RWPE2 (cell line): Measurements from ENCODE around the gene NAGS.

Experiments used
- ATAC-seq: fragments of 200-7000 bp; cut with Tn5 transposase; 3 replicates; pipeline ENCODE4 v1.9.1; 2021; ENCODE audit warnings: low read depth
- DNase-seq: peaks from one replicate; pipeline ENCODE4 v3.0.0-alpha.2; 2020; ENCODE audit warnings: low spot score
- H3K27ac ChIP-seq: fragments of 450-650 bp; 2 replicates; pipeline ENCODE4 v1.5.1; 2017; ENCODE audit warnings: mild to moderate bottlenecking; ENCODE audit not compliant: poor library complexity, severe bottlenecking
- H3K27me3 ChIP-seq: fragments of 250-450 bp; sonication (Bioruptor Pico); 2 replicates; pipeline ENCODE4 v1.5.1; 2021; ENCODE audit warnings: mild to moderate bottlenecking, moderate library complexity; ENCODE audit not compliant: insufficient read depth, poor library complexity, severe bottlenecking
- H3K36me3 ChIP-seq: fragments of 250-450 bp; sonication (Bioruptor Pico); 2 replicates; pipeline ENCODE4 v1.5.1; 2020; ENCODE audit warnings: low read depth, mild to moderate bottlenecking, moderate library complexity
- H3K4me1 ChIP-seq: fragments of 250-450 bp; sonication (Bioruptor Pico); 2 replicates; pipeline ENCODE4 v1.5.1; 2021; ENCODE audit warnings: mild to moderate bottlenecking, moderate library complexity; ENCODE audit not compliant: insufficient read depth, poor library complexity, severe bottlenecking
- H3K4me3 ChIP-seq: fragments of 250-450 bp; sonication (Bioruptor Pico); 2 replicates; pipeline ENCODE4 v1.5.1; 2021; ENCODE audit warnings: mild to moderate bottlenecking, moderate library complexity; ENCODE audit not compliant: severe bottlenecking
- H3K9me3 ChIP-seq: fragments of 250-450 bp; sonication (Bioruptor Pico); 2 replicates; pipeline ENCODE4 v1.5.1; 2021; ENCODE audit warnings: mild to moderate bottlenecking, moderate library complexity; ENCODE audit not compliant: severe bottlenecking
- TF ChIP-seq, protein P1 (sequence below): fragments of 450-650 bp; IDR thresholded peaks from one replicate; pipeline ENCODE4 v1.5.1; 2017; ENCODE audit warnings: mild to moderate bottlenecking, moderate library complexity; ENCODE audit not compliant: poor library complexity, severe bottlenecking

NAGS gene

DNA sequence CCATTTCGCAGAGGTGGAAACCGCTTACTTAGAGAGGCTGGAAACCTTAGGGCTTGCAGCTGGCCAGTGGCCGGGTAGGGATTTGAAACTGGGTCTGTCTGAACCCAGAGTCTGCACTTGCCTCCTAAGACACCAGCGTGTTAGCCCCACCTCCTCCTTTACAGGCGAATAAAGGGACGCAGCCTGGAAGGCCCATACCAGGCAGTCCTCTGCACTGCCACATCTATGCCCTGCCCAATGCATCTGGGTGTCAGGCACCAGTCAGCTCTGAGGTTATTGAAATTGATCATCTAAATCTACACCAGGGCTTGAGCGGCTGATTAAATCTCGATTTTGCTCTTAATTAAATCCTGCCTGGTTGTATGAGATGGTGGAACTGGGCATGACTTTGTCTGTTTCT, 19.9 kb upstream of the NAGS start:
- H3K27me3 ChIP-seq, result peaks cover 34% of the 10 kb centered on the region
- ATAC-seq (no peak), DNase-seq (no peak)
- H3K9me3 ChIP-seq, result no peaks in the 10 kb centered on the region
- no peaks in the 10 kb centered on the region for H3K4me1 ChIP-seq
- H3K4me3 ChIP-seq, result no peak overlapping the region
- TF ChIP-seq, protein P1, sequence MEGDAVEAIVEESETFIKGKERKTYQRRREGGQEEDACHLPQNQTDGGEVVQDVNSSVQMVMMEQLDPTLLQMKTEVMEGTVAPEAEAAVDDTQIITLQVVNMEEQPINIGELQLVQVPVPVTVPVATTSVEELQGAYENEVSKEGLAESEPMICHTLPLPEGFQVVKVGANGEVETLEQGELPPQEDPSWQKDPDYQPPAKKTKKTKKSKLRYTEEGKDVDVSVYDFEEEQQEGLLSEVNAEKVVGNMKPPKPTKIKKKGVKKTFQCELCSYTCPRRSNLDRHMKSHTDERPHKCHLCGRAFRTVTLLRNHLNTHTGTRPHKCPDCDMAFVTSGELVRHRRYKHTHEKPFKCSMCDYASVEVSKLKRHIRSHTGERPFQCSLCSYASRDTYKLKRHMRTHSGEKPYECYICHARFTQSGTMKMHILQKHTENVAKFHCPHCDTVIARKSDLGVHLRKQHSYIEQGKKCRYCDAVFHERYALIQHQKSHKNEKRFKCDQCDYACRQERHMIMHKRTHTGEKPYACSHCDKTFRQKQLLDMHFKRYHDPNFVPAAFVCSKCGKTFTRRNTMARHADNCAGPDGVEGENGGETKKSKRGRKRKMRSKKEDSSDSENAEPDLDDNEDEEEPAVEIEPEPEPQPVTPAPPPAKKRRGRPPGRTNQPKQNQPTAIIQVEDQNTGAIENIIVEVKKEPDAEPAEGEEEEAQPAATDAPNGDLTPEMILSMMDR, result no peak
- H3K36me3 ChIP-seq, result no peaks in the 10 kb centered on the region
- H3K27ac ChIP-seq, result no peak overlapping the region

DNA sequence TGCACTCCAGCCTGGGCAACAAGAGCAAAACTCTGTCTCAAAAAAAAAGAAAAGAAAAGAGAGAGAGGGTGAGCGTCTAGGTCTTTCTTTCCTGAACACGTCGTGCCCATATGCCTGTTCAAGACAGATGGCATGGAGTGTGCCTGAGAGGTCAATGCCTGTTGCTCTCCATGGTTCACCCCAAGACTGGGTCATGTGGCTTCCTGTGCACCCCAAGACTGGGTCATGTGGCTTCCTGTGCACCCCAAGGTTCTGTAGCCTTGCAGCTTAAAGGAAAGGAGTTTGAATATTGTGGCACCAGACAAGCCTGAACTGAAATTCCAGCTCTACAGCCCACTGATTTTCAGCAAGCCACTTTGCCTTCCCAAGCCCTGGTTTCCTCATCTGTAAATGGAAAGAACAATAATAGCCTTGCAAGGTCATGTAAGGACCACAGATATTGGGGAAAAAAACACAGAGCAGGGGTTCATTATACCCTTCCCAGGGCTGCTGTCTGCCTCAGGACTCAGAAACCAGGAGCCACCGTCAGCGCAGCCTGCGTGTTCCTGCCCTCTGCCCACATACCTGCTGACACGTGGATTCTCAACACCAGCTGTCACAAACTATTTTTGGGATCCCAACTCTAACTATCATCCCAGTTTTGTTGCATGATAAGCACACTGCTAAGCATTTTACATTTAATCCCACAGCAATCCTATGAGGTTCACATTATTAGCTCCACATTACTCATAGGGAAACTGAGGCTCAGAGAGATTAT, 18.0 kb upstream of the NAGS start:
- TF ChIP-seq, protein P1, result no peak
- H3K27ac ChIP-seq, result no peak overlapping the region
- ATAC-seq (no peak), DNase-seq (no peak)
- H3K36me3 ChIP-seq, result no peaks in the 10 kb centered on the region
- no peak overlapping the region for H3K4me3 ChIP-seq
- no peaks in the 10 kb centered on the region for H3K9me3 ChIP-seq
- no peaks in the 10 kb centered on the region for H3K4me1 ChIP-seq
- peaks cover 34% of the 10 kb centered on the region for H3K27me3 ChIP-seq

DNA sequence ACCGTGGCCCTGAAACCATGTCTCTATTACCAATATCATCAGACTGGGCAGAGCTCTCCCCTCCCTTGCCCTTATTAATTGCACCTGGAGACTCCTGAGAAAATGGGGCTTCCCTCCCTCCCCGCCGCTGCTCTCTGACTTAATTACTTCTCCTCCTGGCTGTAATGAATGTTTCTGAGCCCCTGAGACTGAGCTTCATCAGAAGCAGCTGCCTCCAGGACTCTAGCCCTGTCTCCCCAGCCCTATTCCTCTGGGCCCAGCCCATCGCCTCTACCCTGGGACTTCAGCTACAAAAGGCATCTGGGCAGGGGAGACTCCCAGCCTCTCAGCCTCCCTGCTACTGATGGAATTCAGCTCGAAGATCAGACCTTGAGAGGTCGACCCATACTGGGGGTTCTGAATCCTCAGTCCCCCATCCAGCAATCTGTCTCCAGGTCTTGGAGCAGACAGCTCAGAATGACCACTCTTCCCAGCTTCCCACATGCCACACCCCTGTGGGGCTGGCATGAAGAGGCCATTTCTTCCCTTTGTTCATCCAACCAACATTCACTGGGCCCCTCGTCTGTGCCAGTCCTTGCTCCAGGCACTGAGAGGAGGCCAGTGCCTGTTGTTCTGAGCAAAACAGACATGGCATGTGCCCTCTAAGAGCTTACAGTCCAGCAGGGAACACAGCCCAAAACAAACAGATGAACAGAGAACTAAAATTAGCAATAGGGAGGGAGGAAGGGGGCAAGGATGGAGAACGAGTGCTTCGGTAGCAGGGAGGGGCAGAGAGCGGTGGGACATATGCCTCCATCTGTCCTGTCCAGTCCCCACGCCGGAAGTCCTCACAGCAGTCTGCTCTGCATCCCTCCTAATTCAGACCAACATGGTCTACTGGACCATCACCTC, 17.0 kb upstream of the NAGS start:
- ATAC-seq, result no peak
- Histone ChIP-seq H3K36me3 (no peaks in the 10 kb centered on the region), H3K9me3 (no peaks in the 10 kb centered on the region), H3K4me3 (no peak overlapping the region), H3K4me1 (no peaks in the 10 kb centered on the region), H3K27ac (no peak overlapping the region), H3K27me3 (peaks cover 31% of the 10 kb centered on the region)
- TF ChIP-seq, protein P1, result no peak
- no peak for DNase-seq

DNA sequence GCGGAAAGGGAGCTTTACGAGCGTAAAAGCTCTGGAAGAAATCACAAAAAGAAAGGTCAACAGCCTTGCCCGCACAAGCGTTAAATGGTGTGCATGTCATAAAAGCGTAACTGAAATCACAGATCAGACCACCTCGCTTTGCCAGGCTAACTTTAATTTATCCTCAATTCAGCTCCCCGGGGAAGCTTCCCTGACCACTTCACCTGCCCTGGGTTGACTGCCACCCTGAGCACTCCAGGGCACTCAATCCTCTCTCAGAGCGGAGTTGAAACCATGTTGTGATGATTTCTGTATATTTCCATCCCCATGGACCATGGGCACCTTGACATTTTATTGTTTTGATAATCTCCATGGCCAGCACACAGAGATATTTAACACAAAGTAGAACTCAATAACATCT, 16.1 kb upstream of the NAGS start:
- ATAC-seq, result no peak
- Histone ChIP-seq H3K27me3 (peaks cover 23% of the 10 kb centered on the region), H3K4me1 (no peaks in the 10 kb centered on the region), H3K36me3 (no peaks in the 10 kb centered on the region), H3K4me3 (no peak overlapping the region), H3K27ac (no peak overlapping the region), H3K9me3 (no peaks in the 10 kb centered on the region)
- TF ChIP-seq, protein P1, result no peak
- DNase-seq, result no peak
